A673 (cell line): Measurements from ENCODE around the gene ACRV1. TPM values are rescaled to one million over a fixed set of nuclear protein-coding genes. Genes with fewer than 3 reads are reported as not detected.

ENCODE experiments used
- BruUV-seq: library from RNA; stranded (reverse); fragments of 400-500 nt; replicated peaks from 2 replicates; lab custom pipeline; 2021; lab: Mats Ljungman, UMichigan
- CTCF ChIA-PET: fragments of 300-600 bp; sonication (Branson Sonifier 250); formaldehyde crosslinking; loops from one replicate; lab custom pipeline; 2022; ENCODE audit warnings: antibody characterized with exemption; lab: Charles Lee
- POLR2A ChIA-PET: fragments of 300-600 bp; sonication (Branson Sonifier 250); formaldehyde crosslinking; loops from one replicate; lab custom pipeline; 2022; ENCODE audit warnings: antibody characterized with exemption; ENCODE audit not compliant: low non-redundant PET; lab: Charles Lee
- DNase-seq: peaks from one replicate; pipeline ENCODE4 v3.0.0-alpha.2; 2015; ENCODE audit warnings: low spot score
- H3K27ac ChIP-seq: fragments of 200-600 bp; sonication (generic); 2 replicates; pipeline ENCODE4 v1.5.1; 2016; ENCODE audit warnings: mixed run types, low read depth, mild to moderate bottlenecking, mixed read lengths, antibody characterized with exemption, low read length; ENCODE audit not compliant: poor library complexity, severe bottlenecking
- H3K27me3 ChIP-seq: fragments of 200-600 bp; sonication (generic); replicated peaks from 2 replicates; pipeline ENCODE4 v1.6.1; 2017; ENCODE audit warnings: mixed run types, low read depth, mild to moderate bottlenecking, mixed read lengths, antibody characterized with exemption, low read length; ENCODE audit not compliant: insufficient read depth, poor library complexity
- H3K36me3 ChIP-seq: fragments of 200-600 bp; sonication (generic); 2 replicates; pipeline ENCODE4 v1.6.1; 2016; ENCODE audit warnings: mixed run types, mild to moderate bottlenecking, mixed read lengths, antibody characterized with exemption, low read length; ENCODE audit not compliant: insufficient read depth, poor library complexity, severe bottlenecking
- H3K4me1 ChIP-seq: fragments of 200-600 bp; sonication (generic); 2 replicates; pipeline ENCODE4 v1.6.1; 2017; ENCODE audit warnings: mixed run types, mild to moderate bottlenecking, mixed read lengths, antibody characterized with exemption, low read length; ENCODE audit not compliant: insufficient read depth, poor library complexity, severe bottlenecking
- H3K4me3 ChIP-seq: fragments of 200-600 bp; sonication (generic); 2 replicates; pipeline ENCODE4 v1.5.1; 2016; ENCODE audit warnings: low read depth, mixed run types, mild to moderate bottlenecking, mixed read lengths, low read length; ENCODE audit not compliant: poor library complexity, severe bottlenecking
- H3K9me3 ChIP-seq: fragments of 200-600 bp; sonication (generic); 2 replicates; pipeline ENCODE4 v1.6.1; 2016; ENCODE audit warnings: mixed run types, low read depth, mild to moderate bottlenecking, mixed read lengths, antibody characterized with exemption, low read length; ENCODE audit not compliant: poor library complexity, severe bottlenecking
- EZH2 ChIP-seq: fragments of 200-600 bp; sonication (generic); IDR thresholded peaks from 2 replicates; pipeline ENCODE4 v1.6.1; 2017; ENCODE audit warnings: borderline replicate concordance, low read depth, mild to moderate bottlenecking, mixed read lengths, antibody characterized with exemption, low read length; ENCODE audit not compliant: poor library complexity, severe bottlenecking
- intact Hi-C: fragments of 100-400 bp; cut with micrococcal nuclease; formaldehyde crosslinking; loops from one replicate; pipeline ENCODE4 v1.10.0; 2022; ENCODE audit not compliant: unreplicated experiment
- total RNA-seq: library from RNA; stranded (reverse); gene quantifications from 2 replicates; pipeline ENCODE4 v1.2.3, GENCODE V29; 2021
- TF ChIP-seq, protein P1 (sequence below): fragments of 300-800, 200-600 bp; sonication (generic); conservative IDR thresholded peaks from 2 replicates; pipeline ENCODE4 v1.5.1; 2017; ENCODE audit warnings: low read depth, mild to moderate bottlenecking, antibody characterized with exemption, low read length, moderate library complexity, mixed read lengths

ACRV1 gene
- total RNA-seq, 1 experiment from 2014 or later: not detected

DNA sequence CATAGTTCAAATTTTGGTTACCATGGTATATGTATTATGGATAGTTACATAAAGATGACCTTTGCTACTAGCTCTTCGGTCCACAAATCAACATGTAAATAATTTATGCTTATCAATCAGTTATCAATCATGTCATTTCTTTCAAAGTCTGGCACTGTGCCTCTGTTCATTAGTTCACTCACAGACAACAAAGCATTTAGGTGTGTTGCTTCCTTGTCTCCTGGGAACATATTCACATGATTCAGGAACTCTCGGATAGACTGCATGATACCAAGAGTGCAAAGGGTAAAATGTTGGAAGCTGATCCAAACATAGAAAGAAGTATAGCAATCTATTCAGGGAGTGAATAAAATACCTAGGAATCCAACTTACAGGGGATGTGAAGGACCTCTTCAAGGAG is 14.3 kb upstream of the ACRV1 start:
- intact Hi-C loops: no loop called here
- ChIA-PET POLR2A (no interaction called here), CTCF (no interaction called here)
- Histone ChIP-seq H3K9me3 (no peaks in the 10 kb centered on the region), H3K4me3 (no peak overlapping the region), H3K36me3 (no peaks in the 10 kb centered on the region), H3K4me1 (no peaks in the 10 kb centered on the region), H3K27ac (no peak overlapping the region), H3K27me3 (no peaks in the 10 kb centered on the region)
- TF ChIP-seq, protein P1, sequence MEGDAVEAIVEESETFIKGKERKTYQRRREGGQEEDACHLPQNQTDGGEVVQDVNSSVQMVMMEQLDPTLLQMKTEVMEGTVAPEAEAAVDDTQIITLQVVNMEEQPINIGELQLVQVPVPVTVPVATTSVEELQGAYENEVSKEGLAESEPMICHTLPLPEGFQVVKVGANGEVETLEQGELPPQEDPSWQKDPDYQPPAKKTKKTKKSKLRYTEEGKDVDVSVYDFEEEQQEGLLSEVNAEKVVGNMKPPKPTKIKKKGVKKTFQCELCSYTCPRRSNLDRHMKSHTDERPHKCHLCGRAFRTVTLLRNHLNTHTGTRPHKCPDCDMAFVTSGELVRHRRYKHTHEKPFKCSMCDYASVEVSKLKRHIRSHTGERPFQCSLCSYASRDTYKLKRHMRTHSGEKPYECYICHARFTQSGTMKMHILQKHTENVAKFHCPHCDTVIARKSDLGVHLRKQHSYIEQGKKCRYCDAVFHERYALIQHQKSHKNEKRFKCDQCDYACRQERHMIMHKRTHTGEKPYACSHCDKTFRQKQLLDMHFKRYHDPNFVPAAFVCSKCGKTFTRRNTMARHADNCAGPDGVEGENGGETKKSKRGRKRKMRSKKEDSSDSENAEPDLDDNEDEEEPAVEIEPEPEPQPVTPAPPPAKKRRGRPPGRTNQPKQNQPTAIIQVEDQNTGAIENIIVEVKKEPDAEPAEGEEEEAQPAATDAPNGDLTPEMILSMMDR: no peak
- TF ChIP-seq EZH2: no peak
- no TSS peak for BruUV-seq
- DNase-seq: no peak

DNA sequence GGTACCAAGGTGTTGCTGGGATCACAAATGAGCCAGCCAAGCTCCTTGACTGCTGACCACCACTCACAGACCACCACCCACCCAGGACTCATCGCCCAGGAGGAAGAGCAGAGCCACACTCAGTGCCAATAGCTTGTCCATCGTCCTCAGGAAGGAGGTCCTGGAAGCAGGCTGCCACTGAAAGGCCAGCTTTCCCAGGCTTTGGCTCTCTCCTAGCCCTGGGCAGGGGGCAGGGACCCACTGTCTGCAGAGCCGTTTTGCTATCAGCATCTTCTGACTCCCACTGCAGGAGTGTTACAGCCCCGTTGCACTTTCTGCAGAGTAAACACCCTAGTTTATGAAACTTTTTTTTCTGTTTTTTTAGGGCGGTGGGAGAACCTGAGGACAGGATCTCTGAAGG is 12.2 kb upstream of the ACRV1 start:
- H3K27ac ChIP-seq: no peak overlapping the region
- H3K36me3 ChIP-seq: no peaks in the 10 kb centered on the region
- no peak overlapping the region for H3K4me3 ChIP-seq
- POLR2A ChIA-PET: no interaction called here
- intact Hi-C loops: no loop called here
- TF ChIP-seq, protein P1: no peak
- no peak for TF ChIP-seq EZH2
- BruUV-seq: no TSS peak
- CTCF ChIA-PET: no interaction called here
- DNase-seq: no peak
- no peaks in the 10 kb centered on the region for H3K27me3 ChIP-seq
- no peaks in the 10 kb centered on the region for H3K9me3 ChIP-seq
- no peaks in the 10 kb centered on the region for H3K4me1 ChIP-seq

DNA sequence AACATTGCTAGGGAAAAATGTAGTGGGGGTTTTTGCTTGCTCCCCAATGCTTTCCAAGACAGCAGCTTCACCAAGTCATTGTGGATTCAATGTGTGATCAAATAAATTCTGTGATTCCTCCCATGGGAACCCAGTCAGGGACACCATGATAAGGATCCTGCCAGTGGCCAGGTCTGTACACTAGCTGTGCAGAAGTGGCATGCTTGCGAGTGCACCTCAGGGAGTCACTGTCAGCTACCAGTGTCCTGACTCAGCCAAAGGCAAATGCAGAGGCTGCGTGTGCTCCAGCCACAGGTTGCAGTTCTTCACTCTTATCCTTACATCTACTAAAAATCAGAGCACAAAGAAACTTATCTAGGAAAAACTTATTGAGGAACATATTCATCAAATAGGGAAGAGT is 9.4 kb upstream of the ACRV1 start:
- H3K27ac ChIP-seq: no peak overlapping the region
- H3K36me3 ChIP-seq: no peaks in the 10 kb centered on the region
- H3K4me3 ChIP-seq: no peak overlapping the region
- CTCF ChIA-PET: no interaction called here
- BruUV-seq: no TSS peak
- H3K9me3 ChIP-seq: no peaks in the 10 kb centered on the region
- no peaks in the 10 kb centered on the region for H3K4me1 ChIP-seq
- TF ChIP-seq EZH2: no peak
- TF ChIP-seq, protein P1: no peak
- H3K27me3 ChIP-seq: no peaks in the 10 kb centered on the region
- no peak for DNase-seq
- intact Hi-C loops: no loop called here
- POLR2A ChIA-PET: no interaction called here
